Measurements from ENCODE around the gene ALPL.

DNA sequence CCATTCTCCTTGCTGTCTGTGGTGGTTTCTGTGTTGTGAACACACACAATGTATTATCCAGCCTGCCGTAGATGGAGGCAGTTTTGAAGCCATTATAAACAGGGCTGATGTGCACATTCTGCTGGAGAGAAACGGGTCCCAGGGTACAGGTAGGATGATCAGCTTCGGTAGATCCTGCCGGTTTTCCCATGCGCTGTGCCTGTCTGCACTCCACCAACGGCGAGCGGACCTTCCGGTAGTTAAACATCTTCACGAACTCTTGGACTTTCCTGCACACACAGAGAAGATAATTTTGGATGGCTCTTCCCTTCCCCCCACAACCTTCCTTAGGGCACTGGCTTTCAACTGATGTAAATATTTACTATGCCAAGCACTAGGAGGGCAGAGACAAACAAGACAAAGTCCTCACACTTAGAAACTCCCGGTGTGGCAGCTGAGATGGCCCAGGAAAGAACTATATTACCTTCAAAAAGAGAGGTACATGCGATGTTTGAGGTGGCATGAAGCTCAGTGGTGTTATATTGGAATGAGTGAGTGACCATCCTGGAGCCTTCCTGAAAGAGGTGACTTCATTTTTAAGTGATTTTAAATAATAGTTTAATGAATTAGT is 41.7 kb downstream of the ALPL start:
- TF ChIP-seq EZH2 (IDR thresholded peaks at IDR 0.05; ENCODE audit: borderline replicate concordance, low read depth, low read length): no peak
- TF ChIP-seq, protein P1, sequence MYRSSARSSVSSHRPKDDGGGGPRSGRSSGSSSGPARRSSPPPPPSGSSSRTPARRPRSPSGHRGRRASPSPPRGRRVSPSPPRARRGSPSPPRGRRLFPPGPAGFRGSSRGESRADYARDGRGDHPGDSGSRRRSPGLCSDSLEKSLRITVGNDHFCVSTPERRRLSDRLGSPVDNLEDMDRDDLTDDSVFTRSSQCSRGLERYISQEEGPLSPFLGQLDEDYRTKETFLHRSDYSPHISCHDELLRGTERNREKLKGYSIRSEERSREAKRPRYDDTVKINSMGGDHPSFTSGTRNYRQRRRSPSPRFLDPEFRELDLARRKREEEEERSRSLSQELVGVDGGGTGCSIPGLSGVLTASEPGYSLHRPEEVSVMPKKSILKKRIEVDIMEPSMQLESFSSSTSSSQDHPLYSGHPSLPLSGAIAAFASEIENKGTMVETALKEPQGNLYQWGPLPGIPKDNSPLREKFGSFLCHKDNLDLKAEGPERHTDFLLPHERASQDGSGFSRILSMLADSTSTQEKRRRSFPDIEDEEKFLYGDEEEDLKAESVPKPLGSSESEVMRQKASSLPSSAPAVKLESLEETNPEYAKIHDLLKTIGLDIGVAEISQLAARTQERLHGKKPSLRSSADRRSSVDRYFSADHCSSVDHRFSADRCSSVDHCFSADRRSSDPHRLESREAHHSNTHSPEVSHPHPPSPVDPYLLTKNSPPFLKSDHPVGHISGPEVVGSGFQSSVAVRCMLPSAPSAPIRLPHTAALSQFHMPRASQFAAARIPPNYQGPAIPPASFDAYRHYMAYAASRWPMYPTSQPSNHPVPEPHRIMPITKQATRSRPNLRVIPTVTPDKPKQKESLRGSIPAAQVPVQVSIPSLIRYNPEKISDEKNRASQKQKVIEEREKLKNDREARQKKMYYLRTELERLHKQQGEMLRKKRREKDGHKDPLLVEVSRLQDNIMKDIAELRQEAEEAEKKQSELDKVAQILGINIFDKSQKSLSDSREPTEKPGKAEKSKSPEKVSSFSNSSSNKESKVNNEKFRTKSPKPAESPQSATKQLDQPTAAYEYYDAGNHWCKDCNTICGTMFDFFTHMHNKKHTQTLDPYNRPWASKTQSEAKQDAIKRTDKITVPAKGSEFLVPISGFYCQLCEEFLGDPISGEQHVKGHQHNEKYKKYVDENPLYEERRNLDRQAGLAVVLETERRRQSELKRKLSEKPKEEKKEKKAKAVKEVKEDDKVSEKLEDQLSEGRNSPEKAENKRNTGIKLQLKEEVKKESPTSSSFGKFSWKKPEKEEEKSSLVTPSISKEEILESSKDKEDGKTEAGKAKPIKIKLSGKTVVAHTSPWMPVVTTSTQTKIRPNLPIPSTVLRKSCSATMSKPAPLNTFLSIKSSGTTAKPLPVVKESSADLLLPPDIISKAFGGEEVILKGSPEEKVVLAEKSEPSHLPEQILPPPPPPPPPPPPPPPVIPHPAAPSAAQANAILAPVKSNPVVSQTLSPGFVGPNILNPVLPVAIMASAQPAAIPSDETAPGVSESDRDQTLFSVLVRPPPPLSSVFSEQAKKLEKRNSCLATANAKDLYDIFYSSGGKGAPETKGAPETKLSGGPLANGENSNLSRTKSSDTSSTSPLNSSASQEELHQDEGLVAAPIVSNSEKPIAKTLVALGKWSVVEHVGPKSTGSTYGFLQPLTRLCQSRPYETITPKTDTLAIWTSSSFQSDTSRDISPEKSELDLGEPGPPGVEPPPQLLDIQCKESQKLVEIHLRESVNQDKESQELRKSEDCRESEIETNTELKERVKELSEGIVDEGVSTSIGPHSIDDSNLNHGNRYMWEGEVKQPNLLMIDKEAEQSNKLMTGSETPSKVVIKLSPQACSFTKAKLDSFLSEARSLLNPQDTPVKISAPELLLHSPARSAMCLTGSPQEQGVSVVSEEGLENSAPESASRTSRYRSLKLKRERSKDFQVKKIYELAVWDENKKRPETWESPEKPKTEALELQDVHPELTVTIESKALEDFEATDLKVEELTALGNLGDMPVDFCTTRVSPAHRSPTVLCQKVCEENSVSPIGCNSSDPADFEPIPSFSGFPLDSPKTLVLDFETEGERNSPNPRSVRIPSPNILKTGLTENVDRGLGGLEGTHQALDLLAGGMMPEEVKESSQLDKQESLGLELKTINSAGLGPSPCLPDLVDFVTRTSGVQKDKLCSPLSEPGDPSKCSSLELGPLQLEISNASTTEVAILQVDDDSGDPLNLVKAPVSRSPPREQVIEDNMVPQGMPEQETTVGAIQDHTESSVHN (IDR thresholded peaks at IDR 0.05; ENCODE audit: borderline replicate concordance in 1 of 2, low read depth in 1 of 2): no peak
- no peak for TF ChIP-seq ZNF644 (tag; IDR thresholded peaks at IDR 0.05; ENCODE audit: low read depth)
- no peak for TF ChIP-seq RCOR1 (IDR thresholded peaks at IDR 0.05; ENCODE audit: borderline replicate concordance in 1 of 2, low read depth in 2 of 2, low read length in 2 of 2)
- no peak for TF ChIP-seq SMARCB1 (IDR thresholded peaks at IDR 0.05; ENCODE audit: insufficient read length, low read depth)
- no peak for TF ChIP-seq EP300 (IDR thresholded peaks at IDR 0.05; ENCODE audit: low read length)
- no peak for TF ChIP-seq ZNF324 (CRISPR knock-in tag; IDR thresholded peaks at IDR 0.05)
- TF ChIP-seq, protein P2, sequence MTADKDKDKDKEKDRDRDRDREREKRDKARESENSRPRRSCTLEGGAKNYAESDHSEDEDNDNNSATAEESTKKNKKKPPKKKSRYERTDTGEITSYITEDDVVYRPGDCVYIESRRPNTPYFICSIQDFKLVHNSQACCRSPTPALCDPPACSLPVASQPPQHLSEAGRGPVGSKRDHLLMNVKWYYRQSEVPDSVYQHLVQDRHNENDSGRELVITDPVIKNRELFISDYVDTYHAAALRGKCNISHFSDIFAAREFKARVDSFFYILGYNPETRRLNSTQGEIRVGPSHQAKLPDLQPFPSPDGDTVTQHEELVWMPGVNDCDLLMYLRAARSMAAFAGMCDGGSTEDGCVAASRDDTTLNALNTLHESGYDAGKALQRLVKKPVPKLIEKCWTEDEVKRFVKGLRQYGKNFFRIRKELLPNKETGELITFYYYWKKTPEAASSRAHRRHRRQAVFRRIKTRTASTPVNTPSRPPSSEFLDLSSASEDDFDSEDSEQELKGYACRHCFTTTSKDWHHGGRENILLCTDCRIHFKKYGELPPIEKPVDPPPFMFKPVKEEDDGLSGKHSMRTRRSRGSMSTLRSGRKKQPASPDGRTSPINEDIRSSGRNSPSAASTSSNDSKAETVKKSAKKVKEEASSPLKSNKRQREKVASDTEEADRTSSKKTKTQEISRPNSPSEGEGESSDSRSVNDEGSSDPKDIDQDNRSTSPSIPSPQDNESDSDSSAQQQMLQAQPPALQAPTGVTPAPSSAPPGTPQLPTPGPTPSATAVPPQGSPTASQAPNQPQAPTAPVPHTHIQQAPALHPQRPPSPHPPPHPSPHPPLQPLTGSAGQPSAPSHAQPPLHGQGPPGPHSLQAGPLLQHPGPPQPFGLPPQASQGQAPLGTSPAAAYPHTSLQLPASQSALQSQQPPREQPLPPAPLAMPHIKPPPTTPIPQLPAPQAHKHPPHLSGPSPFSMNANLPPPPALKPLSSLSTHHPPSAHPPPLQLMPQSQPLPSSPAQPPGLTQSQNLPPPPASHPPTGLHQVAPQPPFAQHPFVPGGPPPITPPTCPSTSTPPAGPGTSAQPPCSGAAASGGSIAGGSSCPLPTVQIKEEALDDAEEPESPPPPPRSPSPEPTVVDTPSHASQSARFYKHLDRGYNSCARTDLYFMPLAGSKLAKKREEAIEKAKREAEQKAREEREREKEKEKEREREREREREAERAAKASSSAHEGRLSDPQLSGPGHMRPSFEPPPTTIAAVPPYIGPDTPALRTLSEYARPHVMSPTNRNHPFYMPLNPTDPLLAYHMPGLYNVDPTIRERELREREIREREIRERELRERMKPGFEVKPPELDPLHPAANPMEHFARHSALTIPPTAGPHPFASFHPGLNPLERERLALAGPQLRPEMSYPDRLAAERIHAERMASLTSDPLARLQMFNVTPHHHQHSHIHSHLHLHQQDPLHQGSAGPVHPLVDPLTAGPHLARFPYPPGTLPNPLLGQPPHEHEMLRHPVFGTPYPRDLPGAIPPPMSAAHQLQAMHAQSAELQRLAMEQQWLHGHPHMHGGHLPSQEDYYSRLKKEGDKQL (CRISPR knock-in tag; IDR thresholded peaks at IDR 0.05; ENCODE audit: borderline replicate concordance): no peak
